Measurements from ENCODE around the gene SCAI. TPM values are rescaled to one million over a fixed set of nuclear protein-coding genes. Genes with fewer than 3 reads are reported as not detected.
A peak's percentile ranks its signal among the peaks of the same experiment; 100 is the strongest.

SCAI gene
- total and polyA plus RNA-seq, 9 of the 15 experiments (the other 6 are each of a cell fraction or from before 2014, with no cell fraction given), result 0.70 to 12.4 (median 4.2) TPM

- WGBS (ENCODE audit: insufficient coverage, low coverage, missing lambda C conversion rate), result 3% methylated on average over 2 of the region's 2 CpGs
- ChIA-PET CTCF (ENCODE audit: low intra/inter-chr PET ratio) (no interaction called here), POLR2A (interaction anchor here (0.6 to 1.8 kb wide), 8 partner anchors 8 to 183 kb away, joined by 3 to 8 read pairs (median 4); partner anchors contain the start of gene GOLGA1)
- Histone ChIP-seq H3K79me2 (ENCODE audit: control insufficient read depth, insufficient read depth, low read length) (no peaks in the 10 kb centered on the region), H3K36me3 (ENCODE audit: control insufficient read depth, insufficient read depth, low read length) (peaks cover 8% of the 10 kb centered on the region), H4K20me1 (replicated peaks; ENCODE audit: control insufficient read depth, insufficient read depth, low read length) (no peaks in the 10 kb centered on the region), H3K4me2 (ENCODE audit: insufficient read depth, low read length) (no peak overlapping the region), H3K9me3 (replicated peaks; ENCODE audit: control insufficient read depth, insufficient read depth, low read depth, low read length) (no peaks in the 10 kb centered on the region), H3K4me1 (replicated peaks in 1 of 2; ENCODE audit: control insufficient read depth in 2 of 2, insufficient read depth in 2 of 2, low read length in 2 of 2) (peaks cover 10 to 31% of the 10 kb centered on the region in 2 experiments), H3K27me3 (ENCODE audit: control insufficient read depth in 2 of 2, insufficient read depth in 2 of 2, low read length in 2 of 2) (no peaks in the 10 kb centered on the region), H3K4me3 (no peak overlapping the region), H3K9me1 (ENCODE audit: control insufficient read depth, insufficient read depth, low read length) (no peaks in the 10 kb centered on the region), H2AFZ (ENCODE audit: low read depth, low read length) (0 out of 2 replicates have a peak overlapping the region, but pooled peaks have one; percentile 20), H3K27ac (ENCODE audit: extremely low read depth, low read depth, low read length) (peak overlapping the region; percentile 55), H3K9ac (ENCODE audit: insufficient read depth in 1 of 2, low read depth in 2 of 2, low read length in 2 of 2) (peak overlapping the region in 1 of 2 experiments; percentile 10; a peak in 1 of 4 replicates)
- ATAC-seq (peak; percentile 74), FAIRE-seq (peak; percentile 74), DNase-seq (ENCODE audit: extremely low read depth in 1 of 4, low spot score in 3 of 4) (peak in 2 of 4 experiments; percentile 64 to 80)
- in situ Hi-C loops (cut with MboI) (no loop called here), intact Hi-C loops (cut with micrococcal nuclease) (loop anchor here (2.0 kb wide), 1 partner anchor 178 kb away; the partner anchor contains the start of gene SCAI)
- BruUV-seq (replicated peaks), result no TSS peak
- TF ChIP-seq PHB2 (IDR thresholded peaks at IDR 0.05; ENCODE audit: low read depth), result peak; percentile 80
- TF ChIP-seq TEAD4 (IDR thresholded peaks at IDR 0.05; ENCODE audit: low read length), result peak; percentile 98
- no peak for TF ChIP-seq TEAD4 (CRISPR knock-in tag; IDR thresholded peaks at IDR 0.05; ENCODE audit: borderline replicate concordance)
- TF ChIP-seq CC2D1A (IDR thresholded peaks at IDR 0.05), result peak; percentile 79; the same call in 1 of the 2 replicates
- TF ChIP-seq ZNF324 (CRISPR knock-in tag; IDR thresholded peaks at IDR 0.05), result no peak
- no peak for TF ChIP-seq TEAD1 (CRISPR knock-in tag; IDR thresholded peaks at IDR 0.05)
- TF ChIP-seq ARHGAP35 (IDR thresholded peaks at IDR 0.05; ENCODE audit: partially characterized antibody), result no peak
- no peak for TF ChIP-seq ZFP91 (CRISPR knock-in tag; IDR thresholded peaks at IDR 0.05)
- 0 out of 2 replicates have a peak, but pooled peaks have one; percentile 46 for TF ChIP-seq CREB1 (IDR thresholded peaks at IDR 0.05)
- TF ChIP-seq CREB1 (CRISPR knock-in tag; IDR thresholded peaks at IDR 0.05), result no peak
- no peak for TF ChIP-seq LARP7 (IDR thresholded peaks at IDR 0.05)
- TF ChIP-seq ETS2 (tag; IDR thresholded peaks at IDR 0.05; ENCODE audit: borderline replicate concordance, poor library complexity, severe bottlenecking), result no peak
- TF ChIP-seq E2F8 (IDR thresholded peaks at IDR 0.05; ENCODE audit: low read depth, partially characterized antibody), result no peak
- no peak for TF ChIP-seq PKNOX1 (IDR thresholded peaks at IDR 0.05)
- no peak for TF ChIP-seq UBTF (IDR thresholded peaks at IDR 0.05; ENCODE audit: borderline replicate concordance in 1 of 2, low read depth in 2 of 2, low read length in 2 of 2)
- no peak for TF ChIP-seq ETV5 (CRISPR knock-in tag; IDR thresholded peaks at IDR 0.05; ENCODE audit: low read depth)
These were observed 178.7 kb downstream of the SCAI start for GRCh38 chr9:124964604-124965003.

All from K562 (cell line).